GM23248 (cell line): ENCODE measurements around the gene KCNJ18.
"Not testable (repeated sequence)": the region's sequence is repeated elsewhere in the genome, so short reads cannot be mapped to it uniquely, and the experiment has no call there.

Experiments used
- EZH2 ChIP-seq: fragments of 200-600 bp; sonication (generic); IDR thresholded peaks from 2 replicates; pipeline ENCODE4 v1.6.1; 2018; ENCODE audit warnings: antibody characterized with exemption, mild to moderate bottlenecking; ENCODE audit not compliant: insufficient read depth, poor library complexity, severe bottlenecking
- EZH2phosphoT487 ChIP-seq: fragments of 200-600 bp; sonication (generic); IDR thresholded peaks from 2 replicates; pipeline ENCODE4 v1.6.1; 2018; ENCODE audit warnings: antibody characterized with exemption, moderate library complexity, mild to moderate bottlenecking, low read depth; ENCODE audit not compliant: insufficient read depth

DNA sequence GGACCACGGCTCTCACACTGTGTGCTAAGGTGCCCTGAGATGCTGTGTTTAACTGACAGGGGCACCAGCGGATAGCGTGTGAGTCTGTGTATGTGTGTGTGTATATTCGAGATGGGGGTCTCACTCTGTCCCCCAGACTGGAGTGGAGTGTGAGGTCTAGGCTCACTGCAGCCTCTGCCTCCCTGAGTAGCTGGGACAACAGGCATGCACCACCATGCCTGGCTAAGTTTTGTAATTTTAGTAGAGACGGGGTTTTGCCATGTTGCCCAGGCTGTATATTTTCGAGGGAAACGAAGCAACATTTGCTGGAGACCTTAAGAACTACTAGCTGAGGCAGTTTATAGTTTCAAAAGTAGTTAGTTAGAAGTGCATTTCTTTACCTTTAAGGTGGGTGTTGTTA, 32.7 kb upstream of the KCNJ18 start:
- TF ChIP-seq EZH2, EZH2phosphoT487: not testable (repeated sequence)
